Colonic mucosa (tissue), 4 donors: Measurements from ENCODE around the gene AOAH. TPM values are rescaled to one million over a fixed set of nuclear protein-coding genes. Genes with fewer than 3 reads are reported as not detected.

ENCODE experiments used
- DNase-seq: peaks from one replicate; pipeline ENCODE4 v3.0.0-alpha.2; 2020
- H3K27ac ChIP-seq: fragments of 200-600 bp; one replicate; pipeline ENCODE4 v1.8.0; 2021
- H3K27me3 ChIP-seq: fragments of 200-600 bp; one replicate; pipeline ENCODE4 v1.8.0; 2021
- H3K36me3 ChIP-seq: fragments of 200-600 bp; one replicate; pipeline ENCODE4 v1.8.0; 2021
- H3K4me1 ChIP-seq: fragments of 200-600 bp; one replicate; pipeline ENCODE4 v1.8.0; 2021; ENCODE audit warnings: mild to moderate bottlenecking
- H3K4me3 ChIP-seq: fragments of 200-600 bp; one replicate; pipeline ENCODE4 v1.8.0; 2021
- H3K9ac ChIP-seq, 2 donors: one replicate each; pipeline ENCODE4 v1.7.0; 2013; ENCODE audit warnings: control low read depth in 2 of 2, low read depth in 2 of 2, low read length in 2 of 2
- H3K9me3 ChIP-seq: fragments of 200-600 bp; one replicate; pipeline ENCODE4 v1.8.0; 2021
- CTCF ChIP-seq: fragments of 200-600 bp; IDR thresholded peaks from one replicate; pipeline ENCODE4 v1.8.0; 2022; ENCODE audit warnings: antibody characterized with exemption, mild to moderate bottlenecking
- intact Hi-C: fragments of 100-400 bp; cut with DNase I; formaldehyde crosslinking; loops from one replicate; pipeline ENCODE4 v1.14.1; 2022
- total RNA-seq, 2 donors: library from RNA; stranded (reverse); fragmentation: NEBNext Ultra II Directional in 1 of 2; extraction: Animal tissue kit (Norgen Biotek cat#: 25700) in 1 of 2; gene quantifications; one replicate each; pipeline ENCODE4 v1.2.1, GENCODE V29; 2021
- donor health status: healthy.
- donor health status: DM: no; HTN: no; CAD: no.
- donor health status: DM: no; HTN: no; CAD: no.

The AOAH gene
- total RNA-seq, 2 donors from 2014 or later, result 22.2 to 46.1 TPM

GRCh38 chr7:36638586-36639263 is 85.6 kb downstream of the AOAH start:
- no peak overlapping the region for H3K27ac ChIP-seq
- no peaks in the 10 kb centered on the region for H3K4me1 ChIP-seq
- intact Hi-C loops, result no loop called here
- DNase-seq, result no peak
- TF ChIP-seq CTCF, result no peak
- no peak overlapping the region for H3K4me3 ChIP-seq
- H3K9ac ChIP-seq, result no peak overlapping the region
- H3K27me3 ChIP-seq, result no peaks in the 10 kb centered on the region
- H3K9me3 ChIP-seq, result no peaks in the 10 kb centered on the region
- no peaks in the 10 kb centered on the region for H3K36me3 ChIP-seq

GRCh38 chr7:36638140-36638539 is 86.2 kb downstream of the AOAH start:
- Histone ChIP-seq H3K9me3 (no peaks in the 10 kb centered on the region), H3K9ac (no peak overlapping the region), H3K27ac (no peak overlapping the region), H3K27me3 (no peaks in the 10 kb centered on the region), H3K4me3 (no peak overlapping the region), H3K4me1 (no peaks in the 10 kb centered on the region), H3K36me3 (no peaks in the 10 kb centered on the region)
- intact Hi-C loops, result no loop called here
- DNase-seq, result no peak
- no peak for TF ChIP-seq CTCF

- H3K9ac ChIP-seq, result no peak overlapping the region
- intact Hi-C loops, result no loop called here
- no peaks in the 10 kb centered on the region for H3K4me1 ChIP-seq
- no peaks in the 10 kb centered on the region for H3K9me3 ChIP-seq
- no peak overlapping the region for H3K4me3 ChIP-seq
- H3K27me3 ChIP-seq, result no peaks in the 10 kb centered on the region
- no peak for DNase-seq
- no peak overlapping the region for H3K27ac ChIP-seq
- no peaks in the 10 kb centered on the region for H3K36me3 ChIP-seq
- TF ChIP-seq CTCF, result no peak
Observed at GRCh38 chr7:36637417-36637816, 86.9 kb downstream of the AOAH start.

GRCh38 chr7:36636126-36636525 is 88.2 kb downstream of the AOAH start:
- no peak for TF ChIP-seq CTCF
- H3K4me1 ChIP-seq, result no peaks in the 10 kb centered on the region
- no peaks in the 10 kb centered on the region for H3K36me3 ChIP-seq
- H3K27me3 ChIP-seq, result no peaks in the 10 kb centered on the region
- H3K9ac ChIP-seq, result no peak overlapping the region
- H3K4me3 ChIP-seq, result no peak overlapping the region
- H3K9me3 ChIP-seq, result no peaks in the 10 kb centered on the region
- DNase-seq, result no peak
- H3K27ac ChIP-seq, result no peak overlapping the region
- intact Hi-C loops, result no loop called here

- no peaks in the 10 kb centered on the region for H3K4me1 ChIP-seq
- no peaks in the 10 kb centered on the region for H3K36me3 ChIP-seq
- no peak for DNase-seq
- H3K27me3 ChIP-seq, result no peaks in the 10 kb centered on the region
- no peak for TF ChIP-seq CTCF
- H3K27ac ChIP-seq, result no peak overlapping the region
- no peaks in the 10 kb centered on the region for H3K9me3 ChIP-seq
- intact Hi-C loops, result no loop called here
- H3K9ac ChIP-seq, result no peak overlapping the region
- no peak overlapping the region for H3K4me3 ChIP-seq
Observed at GRCh38 chr7:36635091-36635490, 89.2 kb downstream of the AOAH start.
